Measurements from ENCODE around the gene RSRC2. TPM values are rescaled to one million over a fixed set of nuclear protein-coding genes. Genes with fewer than 3 reads are reported as not detected.

Gene RSRC2, protein sequence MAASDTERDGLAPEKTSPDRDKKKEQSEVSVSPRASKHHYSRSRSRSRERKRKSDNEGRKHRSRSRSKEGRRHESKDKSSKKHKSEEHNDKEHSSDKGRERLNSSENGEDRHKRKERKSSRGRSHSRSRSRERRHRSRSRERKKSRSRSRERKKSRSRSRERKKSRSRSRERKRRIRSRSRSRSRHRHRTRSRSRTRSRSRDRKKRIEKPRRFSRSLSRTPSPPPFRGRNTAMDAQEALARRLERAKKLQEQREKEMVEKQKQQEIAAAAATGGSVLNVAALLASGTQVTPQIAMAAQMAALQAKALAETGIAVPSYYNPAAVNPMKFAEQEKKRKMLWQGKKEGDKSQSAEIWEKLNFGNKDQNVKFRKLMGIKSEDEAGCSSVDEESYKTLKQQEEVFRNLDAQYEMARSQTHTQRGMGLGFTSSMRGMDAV
- 42.5 and 44.2 TPM in 2 replicates for total RNA-seq

DNA sequence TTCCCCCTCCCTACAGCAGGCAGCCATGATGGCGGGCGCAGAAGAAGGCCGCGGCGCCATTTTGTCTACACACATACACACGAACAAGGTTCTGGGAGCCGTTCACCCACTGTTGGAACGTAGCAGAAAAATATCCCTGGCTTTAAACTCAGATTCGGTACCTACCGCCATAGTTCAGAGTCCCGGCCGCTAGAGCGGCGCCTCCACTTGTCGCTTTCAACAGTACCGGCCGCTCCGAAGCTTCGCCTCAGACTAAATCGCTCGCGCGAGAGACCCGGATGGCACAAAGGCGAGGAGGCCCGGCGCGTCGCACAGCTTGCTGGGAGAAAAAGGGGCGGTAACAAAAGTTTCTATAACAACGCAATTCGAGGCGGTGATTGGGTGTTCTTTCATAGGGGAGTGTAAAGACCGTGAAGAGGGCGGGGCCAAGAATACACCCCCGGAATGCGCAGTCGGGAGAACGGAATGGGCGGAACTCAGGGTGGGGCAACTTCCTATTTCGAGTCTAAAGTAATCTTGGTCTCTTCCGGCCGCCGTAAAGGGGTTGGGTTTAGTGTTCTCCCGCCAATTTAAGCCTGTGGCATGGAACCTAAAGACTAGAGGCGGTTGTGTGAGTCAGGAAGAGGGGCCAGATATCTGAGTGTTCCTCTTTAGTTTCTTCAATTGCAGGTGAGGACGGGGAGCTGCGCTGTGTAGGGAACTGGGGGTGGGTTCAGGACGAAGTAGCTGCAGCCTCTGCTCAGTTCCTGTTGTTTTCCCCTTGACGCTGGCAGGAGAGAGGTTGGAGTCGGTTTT lies at the start of gene RSRC2, which contains the start of gene KNTC1:
TSS of gene RSRC2 (minus strand) at position 254 of the 795 bp plus-strand sequence. CDS start at position 171, 83 bp downstream.
TSS of gene KNTC1 (plus strand) at position 567 of the 795 bp plus-strand sequence. CDS start 2,815 bp downstream, outside the sequence.

DNA sequence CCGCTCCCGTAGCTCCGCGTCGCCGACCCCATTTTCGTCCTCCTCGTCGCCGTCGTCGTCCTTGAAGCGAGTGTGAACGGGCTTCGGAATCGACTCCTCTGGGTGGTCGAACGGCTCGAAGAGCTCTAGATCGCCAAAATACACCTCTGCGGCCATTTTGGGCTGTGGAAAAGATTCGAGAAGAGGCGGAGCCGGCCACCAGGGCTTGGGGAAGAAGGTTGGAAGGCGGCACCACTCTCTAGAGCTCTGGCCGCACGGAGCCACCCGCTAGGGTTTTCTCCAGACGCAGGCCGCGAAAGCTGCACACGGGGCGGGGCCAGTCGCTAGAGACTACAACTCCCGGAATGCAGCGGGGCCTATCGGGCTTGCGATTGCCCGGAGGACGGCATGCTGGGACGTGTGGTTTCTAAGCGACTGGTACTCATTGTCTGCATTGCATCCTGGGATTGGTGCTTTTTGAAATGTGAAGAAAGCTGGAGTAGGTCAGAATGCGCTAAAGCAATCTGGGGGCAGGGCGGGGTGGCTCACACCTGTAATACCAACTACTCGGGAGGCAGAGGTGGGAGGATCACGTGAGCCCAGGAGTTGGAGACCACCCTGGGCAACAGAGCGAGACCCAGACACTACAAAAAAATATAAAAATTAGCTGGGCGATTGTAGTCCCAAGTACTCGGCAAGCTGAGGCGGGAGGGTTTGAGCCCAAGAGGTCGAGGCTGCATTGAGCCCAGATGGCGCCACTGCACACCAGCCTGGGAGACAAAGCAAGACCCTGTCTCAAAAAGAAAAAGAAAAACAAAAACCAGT lies 25.8 kb downstream of the RSRC2 start, which contains the start of gene ZCCHC8:
TSS of gene ZCCHC8 (minus strand) at position 248 of the 804 bp plus-strand sequence. CDS start at position 156, 92 bp downstream.

Small RNA genes within 50 kb of the gene (small RNA-seq; reads per million reads assigned to genes)
- not detected for gene AC026333.1 (ENCODE audit: low replicate concordance)
- not detected for gene RF00411 (ENCODE audit: low replicate concordance)

Other genes with a start within 250 kb of the RSRC2 start
- gene CLIP1, start 104.3 kb downstream of the RSRC2 start, total RNA-seq = 56.7 and 107 TPM in 2 replicates
- 17.9 and 21.9 TPM in 2 replicates for gene ZCCHC8, start 26.0 kb downstream of the RSRC2 start, total RNA-seq
- gene KNTC1, start 313 bp upstream of the RSRC2 start, total RNA-seq = 4.8 and 62.3 TPM in 2 replicates
- gene HCAR2, start 176.4 kb upstream of the RSRC2 start, total RNA-seq = 2.4 TPM in 1 of 2 replicates, not detected in the other
- 0.14 and 1.8 TPM in 2 replicates for gene HCAR3, start 189.9 kb upstream of the RSRC2 start, total RNA-seq
- 0.66 and 0.72 TPM in 2 replicates for gene HCAR1, start 203.9 kb upstream of the RSRC2 start, total RNA-seq
- gene DENR, start 225.9 kb upstream of the RSRC2 start, total RNA-seq = 39.6 and 54.7 TPM in 2 replicates
- gene CCDC62, start 247.6 kb upstream of the RSRC2 start, total RNA-seq = 0.57 and 1.3 TPM in 2 replicates